ENCODE measurements around the gene CAMKK2. TPM values are rescaled to one million over a fixed set of nuclear protein-coding genes. Genes with fewer than 3 reads are reported as not detected.

CAMKK2 gene
- total RNA-seq, 1 experiment from 2014 or later = 26.7 TPM

DNA sequence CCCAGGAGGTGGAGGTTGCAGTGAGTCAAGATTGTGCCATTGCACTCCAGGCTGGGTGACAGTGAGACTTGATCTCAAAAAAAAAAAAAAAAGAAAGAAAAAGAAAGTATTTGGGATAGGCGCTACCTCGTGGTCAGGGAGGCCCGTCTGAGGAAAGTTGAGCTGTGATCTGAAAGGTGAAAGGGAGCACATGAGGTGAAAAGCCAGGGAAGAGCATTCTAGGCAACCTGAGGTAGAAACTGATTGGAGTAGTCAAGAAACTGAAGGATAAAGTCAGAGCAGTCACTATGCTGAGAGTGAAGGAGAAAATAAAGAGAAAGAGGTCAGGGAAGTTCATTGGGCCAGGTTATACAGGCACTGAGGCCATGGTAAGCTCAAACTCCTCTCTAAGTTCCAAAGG, 48.0 kb upstream of the CAMKK2 start:
- Histone ChIP-seq H3K4me3 (no peak overlapping the region), H3K9me3 (ENCODE audit: insufficient read depth, low read depth) (no peaks in the 10 kb centered on the region), H3K27me3 (ENCODE audit: insufficient read depth, low read depth) (no peaks in the 10 kb centered on the region), H3K9me2 (ENCODE audit: insufficient read depth) (no peaks in the 10 kb centered on the region), H3K27ac (no peak overlapping the region), H3K4me1 (replicated peaks; ENCODE audit: insufficient read depth) (no peaks in the 10 kb centered on the region), H2AFZ (no peak overlapping the region), H3K79me2 (ENCODE audit: low read depth) (peaks cover 18% of the 10 kb centered on the region), H3K36me3 (ENCODE audit: low read depth) (peaks cover 10% of the 10 kb centered on the region; the same call in 1 of the 2 replicates), H3K4me2 (no peak overlapping the region), H4K20me1 (ENCODE audit: insufficient read depth) (no peaks in the 10 kb centered on the region; the same call in 1 of the 2 replicates), H3F3A (ENCODE audit: insufficient read depth, low read depth) (0 out of 2 replicates have a peak, but pooled peaks cover 4% of the 10 kb centered on the region)
- BruUV-seq (replicated peaks) = no TSS peak
- TF ChIP-seq EZH2 (IDR thresholded peaks at IDR 0.05; ENCODE audit: low read depth) = no peak
- TF ChIP-seq, protein P1, sequence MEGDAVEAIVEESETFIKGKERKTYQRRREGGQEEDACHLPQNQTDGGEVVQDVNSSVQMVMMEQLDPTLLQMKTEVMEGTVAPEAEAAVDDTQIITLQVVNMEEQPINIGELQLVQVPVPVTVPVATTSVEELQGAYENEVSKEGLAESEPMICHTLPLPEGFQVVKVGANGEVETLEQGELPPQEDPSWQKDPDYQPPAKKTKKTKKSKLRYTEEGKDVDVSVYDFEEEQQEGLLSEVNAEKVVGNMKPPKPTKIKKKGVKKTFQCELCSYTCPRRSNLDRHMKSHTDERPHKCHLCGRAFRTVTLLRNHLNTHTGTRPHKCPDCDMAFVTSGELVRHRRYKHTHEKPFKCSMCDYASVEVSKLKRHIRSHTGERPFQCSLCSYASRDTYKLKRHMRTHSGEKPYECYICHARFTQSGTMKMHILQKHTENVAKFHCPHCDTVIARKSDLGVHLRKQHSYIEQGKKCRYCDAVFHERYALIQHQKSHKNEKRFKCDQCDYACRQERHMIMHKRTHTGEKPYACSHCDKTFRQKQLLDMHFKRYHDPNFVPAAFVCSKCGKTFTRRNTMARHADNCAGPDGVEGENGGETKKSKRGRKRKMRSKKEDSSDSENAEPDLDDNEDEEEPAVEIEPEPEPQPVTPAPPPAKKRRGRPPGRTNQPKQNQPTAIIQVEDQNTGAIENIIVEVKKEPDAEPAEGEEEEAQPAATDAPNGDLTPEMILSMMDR (conservative IDR thresholded peaks at IDR 0.05) = no peak
- no peak for DNase-seq
- CTCF ChIA-PET = interaction anchor here (0.6 kb wide), 1 partner anchor 517 kb away, joined by 3 read pairs; no protein-coding TSS in a partner anchor
- intact Hi-C loops (cut with micrococcal nuclease; ENCODE audit: unreplicated experiment) = no loop called here
- POLR2A ChIA-PET (ENCODE audit: unreplicated experiment) = interaction anchor here (0.5 kb wide), 1 partner anchor 51 kb away, joined by 5 read pairs; no protein-coding TSS in a partner anchor

DNA sequence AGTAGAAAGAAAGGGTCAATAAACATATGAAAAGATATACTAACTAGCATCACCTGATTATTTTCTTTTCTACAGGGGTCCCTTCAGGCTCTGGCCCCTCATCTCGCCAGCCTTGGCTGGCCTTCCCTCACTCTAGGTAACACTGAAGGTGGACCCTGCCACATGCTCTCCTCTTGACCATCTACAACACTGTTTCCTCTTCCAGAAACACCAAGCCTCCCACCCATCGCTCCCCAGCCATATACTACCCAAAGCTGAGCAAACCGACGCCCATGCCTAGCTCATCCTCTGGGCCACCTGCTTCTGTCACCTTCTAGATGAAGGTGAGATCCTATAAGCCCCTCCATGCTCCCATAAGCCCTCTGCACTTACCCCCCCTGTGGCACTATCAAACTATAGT, 40.9 kb upstream of the CAMKK2 start:
- Histone ChIP-seq H3K4me2 (no peak overlapping the region), H3K9me3 (ENCODE audit: insufficient read depth, low read depth) (no peaks in the 10 kb centered on the region), H2AFZ (no peak overlapping the region), H3K27ac (no peak overlapping the region), H3K36me3 (ENCODE audit: low read depth) (peaks cover 20% of the 10 kb centered on the region), H4K20me1 (ENCODE audit: insufficient read depth) (no peaks in the 10 kb centered on the region), H3K4me3 (no peak overlapping the region), H3K79me2 (ENCODE audit: low read depth) (no peaks in the 10 kb centered on the region), H3F3A (ENCODE audit: insufficient read depth, low read depth) (peaks cover 6% of the 10 kb centered on the region; the same call in 1 of the 2 replicates), H3K4me1 (replicated peaks; ENCODE audit: insufficient read depth) (no peaks in the 10 kb centered on the region), H3K9me2 (ENCODE audit: insufficient read depth) (no peaks in the 10 kb centered on the region), H3K27me3 (ENCODE audit: insufficient read depth, low read depth) (no peaks in the 10 kb centered on the region)
- CTCF ChIA-PET = no interaction called here
- intact Hi-C loops (cut with micrococcal nuclease; ENCODE audit: unreplicated experiment) = no loop called here
- no TSS peak for BruUV-seq (replicated peaks)
- no peak for DNase-seq
- TF ChIP-seq, protein P1 (conservative IDR thresholded peaks at IDR 0.05) = no peak
- no peak for TF ChIP-seq EZH2 (IDR thresholded peaks at IDR 0.05; ENCODE audit: low read depth)
- POLR2A ChIA-PET (ENCODE audit: unreplicated experiment) = no interaction called here

DNA sequence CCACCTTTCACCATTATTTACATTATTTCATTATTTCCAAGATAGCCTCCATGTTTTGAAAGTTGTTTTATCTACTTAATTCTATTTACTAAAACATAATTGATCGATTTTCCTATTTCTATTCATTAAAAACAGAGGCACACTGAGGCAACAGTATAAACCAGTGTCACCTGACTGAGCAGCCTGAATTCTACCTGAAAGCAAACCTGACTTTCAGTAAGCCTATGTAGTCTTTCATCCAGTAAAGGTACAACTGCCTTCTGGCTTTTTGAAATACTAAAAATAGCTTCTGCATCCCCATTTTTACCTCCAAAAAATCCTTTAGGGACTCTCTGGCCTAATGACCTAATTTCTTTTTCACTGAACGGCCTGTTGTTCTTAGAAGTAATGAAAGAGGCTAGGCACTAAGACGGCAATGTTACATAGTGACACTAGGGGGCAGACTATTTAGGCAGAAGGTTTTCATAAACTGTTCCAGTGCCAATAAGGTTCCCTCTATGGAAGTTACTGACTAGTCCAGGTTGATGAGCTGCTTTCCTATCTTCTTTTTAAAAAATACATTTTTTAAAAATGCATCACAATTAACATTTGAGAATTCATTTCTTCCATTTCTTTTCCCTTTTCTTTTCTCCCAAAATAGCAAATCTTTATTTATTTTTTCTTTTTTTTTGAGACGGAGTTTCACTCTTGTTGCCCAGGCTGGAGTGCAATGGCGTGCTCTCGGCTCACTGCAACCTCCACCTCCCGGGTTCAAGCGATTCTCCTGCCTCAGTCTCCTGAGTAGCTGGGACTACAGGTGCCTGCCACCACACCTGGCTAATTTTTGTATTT, 38.2 kb upstream of the CAMKK2 start:
- POLR2A ChIA-PET (ENCODE audit: unreplicated experiment) = no interaction called here
- peak in 1 of 2 experiments; percentile 46 for DNase-seq
- Histone ChIP-seq H3K9me3 (ENCODE audit: insufficient read depth, low read depth) (no peaks in the 10 kb centered on the region), H3K27me3 (ENCODE audit: insufficient read depth, low read depth) (no peaks in the 10 kb centered on the region), H4K20me1 (ENCODE audit: insufficient read depth) (no peaks in the 10 kb centered on the region), H3K9me2 (ENCODE audit: insufficient read depth) (no peaks in the 10 kb centered on the region), H3K4me3 (no peak overlapping the region), H3F3A (ENCODE audit: insufficient read depth, low read depth) (peaks cover 6% of the 10 kb centered on the region; the same call in 1 of the 2 replicates), H3K4me1 (replicated peaks; ENCODE audit: insufficient read depth) (no peaks in the 10 kb centered on the region), H3K36me3 (ENCODE audit: low read depth) (peaks cover 34% of the 10 kb centered on the region), H3K4me2 (no peak overlapping the region), H2AFZ (no peak overlapping the region), H3K27ac (no peak overlapping the region), H3K79me2 (ENCODE audit: low read depth) (no peaks in the 10 kb centered on the region)
- CTCF ChIA-PET = no interaction called here
- BruUV-seq (replicated peaks) = no TSS peak
- intact Hi-C loops (cut with micrococcal nuclease; ENCODE audit: unreplicated experiment) = loop anchor here (1.0 kb wide), 1 partner anchor 109 kb away; no protein-coding TSS in a partner anchor
- TF ChIP-seq, protein P1 (conservative IDR thresholded peaks at IDR 0.05) = peak; percentile 85
- TF ChIP-seq EZH2 (IDR thresholded peaks at IDR 0.05; ENCODE audit: low read depth) = no peak

Data from PC-9 (cell line).